HEK293 (cell line): ENCODE measurements around the gene CREG2.
A peak's percentile ranks its signal among the peaks of the same experiment; 100 is the strongest.

Source experiments
- CTCF ChIP-seq: fragments of 450-650 bp; formaldehyde crosslinking; IDR thresholded peaks from 2 replicates; pipeline ENCODE4 v1.5.1; 2016; ENCODE audit warnings: missing biosample characterization, missing genetic modification characterization
- HOXA7 ChIP-seq: sonication (generic); formaldehyde crosslinking; IDR thresholded peaks from 2 replicates; pipeline ENCODE4 v1.8.1; 2022; ENCODE audit warnings: missing genetic modification reagents, borderline replicate concordance
- INSM2 ChIP-seq: fragments of 450-650 bp; formaldehyde crosslinking; IDR thresholded peaks from 2 replicates; pipeline ENCODE4 v1.5.1; 2016; ENCODE audit warnings: missing biosample characterization, missing genetic modification characterization
- RBAK ChIP-seq: fragments of 450-650 bp; formaldehyde crosslinking; IDR thresholded peaks from 2 replicates; pipeline ENCODE4 v1.5.1; 2016; ENCODE audit warnings: missing biosample characterization, missing genetic modification characterization
- YY1 ChIP-seq: fragments of 450-650 bp; formaldehyde crosslinking; IDR thresholded peaks from 2 replicates; pipeline ENCODE4 v1.5.1; 2018; ENCODE audit warnings: missing biosample characterization, missing genetic modification characterization
- ZNF16 ChIP-seq: fragments of 450-650 bp; formaldehyde crosslinking; IDR thresholded peaks from 2 replicates; pipeline ENCODE4 v1.5.1; 2016; ENCODE audit warnings: low read depth, missing biosample characterization, missing genetic modification characterization
- ZNF175 ChIP-seq: fragments of 450-650 bp; formaldehyde crosslinking; IDR thresholded peaks from 2 replicates; pipeline ENCODE4 v1.5.1; 2016; ENCODE audit warnings: missing biosample characterization, missing genetic modification characterization
- ZNF274 ChIP-seq, 2 experiments: fragments of 200-500 bp in 1 of 2; fragments of 450-650 bp in 1 of 2; sonication (Bioruptor generic) in 1 of 2; formaldehyde crosslinking in 1 of 2; IDR thresholded peaks; 2 replicates each; pipeline versions ENCODE4 v1.5.1 to v1.6.1; 2014 to 2016; ENCODE audit warnings: borderline replicate concordance in 1 of 2, inconsistent platforms in 1 of 2, low read length in 1 of 2, missing biosample characterization in 1 of 2, missing genetic modification characterization in 1 of 2
- ZNF521 ChIP-seq: fragments of 450-650 bp; formaldehyde crosslinking; IDR thresholded peaks from 2 replicates; pipeline ENCODE4 v1.5.1; 2017; ENCODE audit warnings: missing biosample characterization, mild to moderate bottlenecking, missing genetic modification characterization
- ZNF707 ChIP-seq: fragments of 450-650 bp; formaldehyde crosslinking; IDR thresholded peaks from 2 replicates; pipeline ENCODE4 v1.5.1; 2016; ENCODE audit warnings: missing biosample characterization, missing genetic modification characterization
- ZNF776 ChIP-seq: fragments of 450-650 bp; formaldehyde crosslinking; IDR thresholded peaks from 2 replicates; pipeline ENCODE4 v1.5.0; 2017; ENCODE audit warnings: missing biosample characterization, missing genetic modification characterization, borderline replicate concordance

GRCh38 chr2:101341901-101342624, 45.2 kb downstream of the CREG2 start:
- TF ChIP-seq ZNF521 (tag by site-specific recombination), result no peak
- TF ChIP-seq CTCF (tag by site-specific recombination), result peak; percentile 31; the same call in 1 of the 2 replicates
- no peak for TF ChIP-seq ZNF175 (tag by site-specific recombination)
- TF ChIP-seq ZNF707 (tag by site-specific recombination), result no peak
- no peak for TF ChIP-seq HOXA7 (CRISPR knock-in tag)
- TF ChIP-seq RBAK, result no peak
- no peak for TF ChIP-seq YY1 (tag by site-specific recombination)
- TF ChIP-seq ZNF16 (tag by site-specific recombination), result no peak
- TF ChIP-seq INSM2, result no peak
- TF ChIP-seq ZNF776, result no peak
- no peak for TF ChIP-seq ZNF274 (IDR thresholded peaks at IDR 0.05; ENCODE audit: low read length)
- no peak for TF ChIP-seq ZNF274 (tag by site-specific recombination; IDR thresholded peaks at IDR 0.05; ENCODE audit: borderline replicate concordance)
